IMR-90 (cell line): Measurements from ENCODE around the gene KCNJ2. TPM values are rescaled to one million over a fixed set of nuclear protein-coding genes. Genes with fewer than 3 reads are reported as not detected.

Experiments used
- ATAC-seq: fragments of 200-7000 bp; cut with Tn5 transposase; 2 replicates; pipeline ENCODE4 v1.9.1; 2020; ENCODE audit warnings: low read depth, mild to moderate bottlenecking, moderate library complexity
- BruUV-seq: library from RNA; stranded (reverse); fragments of 400-500 nt; replicated peaks from 2 replicates; lab custom pipeline; 2021; lab: Mats Ljungman, UMichigan
- CTCF ChIA-PET: fragments of 300-600 bp; formaldehyde crosslinking; extraction: SDS; loops from one replicate; lab custom pipeline; 2021; ENCODE audit warnings: antibody characterized with exemption; lab: Yijun Ruan, JAX
- POLR2A ChIA-PET: fragments of 300-600 bp; sonication (Branson Sonifier 250); formaldehyde crosslinking; loops from one replicate; lab custom pipeline; 2022; ENCODE audit warnings: antibody characterized with exemption; ENCODE audit not compliant: unreplicated experiment; lab: Charles Lee
- DNase-seq: peaks from one replicate; pipeline ENCODE4 v3.0.0; 2013
- H2AFZ ChIP-seq: replicated peaks from 2 replicates; pipeline ENCODE3; 2013; ENCODE audit warnings: low read length, mild to moderate bottlenecking; ENCODE audit not compliant: poor library complexity
- H2AK5ac ChIP-seq: 2 replicates; pipeline ENCODE4 v1.6.1; 2013; ENCODE audit warnings: low read depth, low read length, inconsistent platforms
- H2AK9ac ChIP-seq: replicated peaks from 2 replicates; pipeline ENCODE3; 2013; ENCODE audit warnings: mild to moderate bottlenecking, low read depth, low read length, moderate library complexity; ENCODE audit not compliant: poor library complexity
- H2BK120ac ChIP-seq: 2 replicates; pipeline ENCODE4 v1.6.1; 2013; ENCODE audit warnings: low read depth, low read length, inconsistent platforms
- H2BK15ac ChIP-seq: 3 replicates; pipeline ENCODE4 v1.6.1; 2013; ENCODE audit warnings: low read depth, low read length, inconsistent platforms
- H2BK20ac ChIP-seq: 2 replicates; pipeline ENCODE4 v1.6.1; 2013; ENCODE audit warnings: low read depth, mild to moderate bottlenecking, inconsistent platforms, low read length, moderate library complexity
- H2BK5ac ChIP-seq: 2 replicates; pipeline ENCODE4 v1.6.1; 2013; ENCODE audit warnings: mild to moderate bottlenecking, low read depth, low read length, inconsistent platforms; ENCODE audit not compliant: poor library complexity, severe bottlenecking
- H3K14ac ChIP-seq: replicated peaks from 2 replicates; pipeline ENCODE4 v1.6.1; 2013; ENCODE audit warnings: low read depth, low read length, inconsistent platforms
- H3K18ac ChIP-seq: 2 replicates; pipeline ENCODE4 v1.6.1; 2013; ENCODE audit warnings: low read depth, low read length, control low read depth
- H3K23ac ChIP-seq: 2 replicates; pipeline ENCODE4 v1.6.1; 2013; ENCODE audit warnings: low read depth, low read length, inconsistent platforms
- H3K27ac ChIP-seq: 2 replicates; pipeline ENCODE4 v1.5.1; 2013; ENCODE audit warnings: mild to moderate bottlenecking, control low read depth, low read length; ENCODE audit not compliant: insufficient read depth
- H3K27me3 ChIP-seq: 2 replicates; pipeline ENCODE4 v1.6.1; 2013; ENCODE audit warnings: low read length; ENCODE audit not compliant: control insufficient read depth, insufficient read depth
- H3K36me3 ChIP-seq: 2 replicates; pipeline ENCODE4 v1.6.1; 2013; ENCODE audit warnings: low read length, mixed read lengths; ENCODE audit not compliant: control insufficient read depth, insufficient read depth
- H3K4ac ChIP-seq: 2 replicates; pipeline ENCODE4 v1.6.1; 2013; ENCODE audit warnings: low read depth, low read length, inconsistent platforms
- H3K4me1 ChIP-seq: 2 replicates; pipeline ENCODE4 v1.6.1; 2013; ENCODE audit warnings: low read length, mixed read lengths; ENCODE audit not compliant: control insufficient read depth, insufficient read depth
- H3K4me2 ChIP-seq: 2 replicates; pipeline ENCODE4 v1.6.1; 2013; ENCODE audit warnings: low read depth, mild to moderate bottlenecking, control low read depth, low read length, moderate library complexity
- H3K4me3 ChIP-seq: 2 replicates; pipeline ENCODE4 v1.5.1; 2013; ENCODE audit warnings: low read depth, mild to moderate bottlenecking, control low read depth, low read length, moderate library complexity; ENCODE audit not compliant: insufficient read depth
- H3K56ac ChIP-seq: 2 replicates; pipeline ENCODE4 v1.6.1; 2013; ENCODE audit warnings: low read length, inconsistent platforms; ENCODE audit not compliant: insufficient read depth; ENCODE audit errors: extremely low read depth
- H3K79me1 ChIP-seq, 2 experiments: 2 replicates each; pipeline ENCODE4 v1.6.1; 2013; ENCODE audit warnings: low read length in 2 of 2, inconsistent platforms in 1 of 2, low read depth in 1 of 2
- H3K9ac ChIP-seq: 2 replicates; pipeline ENCODE4 v1.6.1; 2013; ENCODE audit warnings: low read depth, low read length, control low read depth
- H3K9me1 ChIP-seq: 2 replicates; pipeline ENCODE4 v1.6.1; 2013; ENCODE audit warnings: low read length, inconsistent platforms; ENCODE audit not compliant: insufficient read depth
- H3K9me3 ChIP-seq: 2 replicates; pipeline ENCODE4 v1.6.1; 2013; ENCODE audit warnings: low read length; ENCODE audit not compliant: control insufficient read depth, insufficient read depth
- H4K20me1 ChIP-seq: 2 replicates; pipeline ENCODE4 v1.6.1; 2013; ENCODE audit warnings: low read length, inconsistent platforms; ENCODE audit not compliant: insufficient read depth
- H4K5ac ChIP-seq: 2 replicates; pipeline ENCODE4 v1.6.1; 2013; ENCODE audit warnings: mild to moderate bottlenecking, low read depth, low read length, control low read depth
- H4K8ac ChIP-seq, 2 experiments: 2 replicates each; pipeline ENCODE4 v1.6.1; 2013; ENCODE audit warnings: low read depth in 2 of 2, low read length in 2 of 2, control low read depth in 1 of 2, inconsistent platforms in 1 of 2
- H4K91ac ChIP-seq: 2 replicates; pipeline ENCODE4 v1.6.1; 2013; ENCODE audit warnings: low read depth, low read length, inconsistent platforms; ENCODE audit not compliant: insufficient read depth
- BHLHE40 ChIP-seq: fragments of 150-350 bp; IDR thresholded peaks from 2 replicates; pipeline ENCODE4 v1.6.1; 2016; ENCODE audit warnings: mild to moderate bottlenecking, low read depth, low read length
- CEBPB ChIP-seq: IDR thresholded peaks from 2 replicates; pipeline ENCODE4 v1.6.1; 2012; ENCODE audit warnings: low read depth, low read length, improper control_type of control experiment
- CHD1 ChIP-seq: IDR thresholded peaks from 2 replicates; pipeline ENCODE4 v1.6.1; 2012; ENCODE audit warnings: low read depth, low read length, improper control_type of control experiment
- FOS ChIP-seq: fragments of 150-350 bp; IDR thresholded peaks from 2 replicates; pipeline ENCODE4 v1.6.1; 2016; ENCODE audit warnings: low read depth, low read length
- MAFK ChIP-seq: IDR thresholded peaks from 2 replicates; pipeline ENCODE4 v1.6.1; 2012; ENCODE audit warnings: low read depth, low read length, improper control_type of control experiment
- MAZ ChIP-seq: IDR thresholded peaks from 2 replicates; pipeline ENCODE4 v1.6.1; 2012; ENCODE audit warnings: low read depth, mild to moderate bottlenecking, low read length, improper control_type of control experiment, moderate library complexity, borderline replicate concordance
- MXI1 ChIP-seq: IDR thresholded peaks from 2 replicates; pipeline ENCODE4 v1.6.1; 2012; ENCODE audit warnings: low read depth, mild to moderate bottlenecking, low read length, moderate library complexity, borderline replicate concordance
- NFE2L2 ChIP-seq: fragments of 150-350 bp; IDR thresholded peaks from 2 replicates; pipeline ENCODE4 v1.6.1; 2016; ENCODE audit warnings: low read depth, mild to moderate bottlenecking, low read length
- POLR2A ChIP-seq: IDR thresholded peaks from 2 replicates; pipeline ENCODE4 v1.6.1; 2012; ENCODE audit warnings: mild to moderate bottlenecking, low read depth, low read length
- RAD21 ChIP-seq: IDR thresholded peaks from 2 replicates; pipeline ENCODE4 v1.6.1; 2012; ENCODE audit warnings: low read length, improper control_type of control experiment
- RCOR1 ChIP-seq: IDR thresholded peaks from 2 replicates; pipeline ENCODE4 v1.6.1; 2012; ENCODE audit warnings: mild to moderate bottlenecking, low read length, improper control_type of control experiment; ENCODE audit not compliant: insufficient replicate concordance
- SMC3 ChIP-seq: fragments of 150-350 bp; IDR thresholded peaks from 2 replicates; pipeline ENCODE4 v1.6.1; 2016; ENCODE audit warnings: low read depth, mild to moderate bottlenecking, antibody characterized with exemption, low read length, moderate library complexity
- WGBS, 2 experiments: methylation state at CpG; one replicate each; pipeline versions ENCODE4 v1.1.5 to v1.1.7; 2013; ENCODE audit warnings: missing lambda C conversion rate in 2 of 2; ENCODE audit not compliant: insufficient read length in 1 of 2; ENCODE audit errors: extremely low coverage in 2 of 2; 5-methylcytosine and 5-hydroxymethylcytosine counted together
- dilution Hi-C: fragments of 300-500 bp; cut with HindIII; formaldehyde crosslinking; loops from one replicate; pipeline ENCODE4 v1.14.3; 2018; ENCODE audit warnings: low sequenced_read_pairs; ENCODE audit not compliant: unreplicated experiment
- in situ Hi-C: fragments of 300-500 bp; cut with MboI; formaldehyde crosslinking; loops from 3 replicates; pipeline ENCODE4 v1.14.3; 2019; ENCODE audit warnings: low sequenced_read_pairs, inconsistent platforms, mixed read lengths
- intact Hi-C: fragments of 100-400 bp; cut with micrococcal nuclease; formaldehyde crosslinking; loops from 2 replicates; pipeline ENCODE4 v1.10.0; 2022
- polyA plus RNA-seq, 3 experiments: library from polyadenylated mRNA; depleted of rRNA; stranded (reverse); fragments of >200 nt; gene quantifications; 2 replicates each; pipeline ENCODE4 v1.2.3, GENCODE V29; 2012; ENCODE audit warnings: low replicate concordance in 1 of 3
- total RNA-seq: library from RNA; depleted of rRNA; stranded (reverse); fragments of >200 nt; gene quantifications from 2 replicates; pipeline ENCODE4 v1.2.3, GENCODE V29; 2012
- TF ChIP-seq, protein P1 (sequence below): conservative IDR thresholded peaks from 2 replicates; pipeline ENCODE4 v1.5.1; 2012; ENCODE audit warnings: mild to moderate bottlenecking, low read depth, low read length, improper control_type of control experiment
- TF ChIP-seq, protein P2 (sequence below): fragments of 150-350 bp; IDR thresholded peaks from 2 replicates; pipeline ENCODE4 v1.6.1; 2017; ENCODE audit warnings: mild to moderate bottlenecking, antibody characterized with exemption, low read length, low read depth
- TF ChIP-seq, protein P3 (sequence below): fragments of 150-350 bp; IDR thresholded peaks from 2 replicates; pipeline ENCODE4 v1.6.1; 2016; ENCODE audit warnings: low read depth, mild to moderate bottlenecking, low read length, moderate library complexity, borderline replicate concordance

The KCNJ2 gene
- total and polyA plus RNA-seq, 2 of the 4 experiments (the other 2 are of a cell fraction), result 0.55 to 8.6 TPM

DNA sequence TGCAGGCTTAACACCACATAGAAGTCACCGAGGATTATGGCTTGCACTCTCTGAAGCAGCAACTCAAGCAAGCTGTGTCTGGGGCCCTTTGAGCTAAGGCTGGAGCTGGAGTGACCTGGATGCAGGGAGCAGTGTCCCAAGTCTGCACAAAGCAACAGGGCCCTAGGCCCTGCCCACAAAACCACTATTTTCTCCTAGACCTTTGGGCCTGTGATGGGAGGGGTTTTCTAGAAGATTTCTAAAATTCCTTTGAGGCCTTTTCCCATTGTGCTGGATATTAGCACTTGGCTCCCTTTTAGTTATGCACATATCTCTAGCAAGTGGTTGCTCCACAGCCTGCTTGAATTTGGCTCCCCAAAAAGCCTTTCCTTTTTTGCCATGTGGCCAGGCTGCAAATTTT, 49.8 kb upstream of the KCNJ2 start:
- ATAC-seq, result no peak
- no peak overlapping the region for H3K14ac ChIP-seq
- H3K4me1 ChIP-seq, result no peaks in the 10 kb centered on the region
- no CpG with 5 or more reads among the region's 1 CpG for WGBS, 2 experiments
- no peaks in the 10 kb centered on the region for H3K36me3 ChIP-seq
- H2AK5ac ChIP-seq, result no peak overlapping the region
- no peak overlapping the region for H2BK5ac ChIP-seq
- no peak overlapping the region for H3K4me2 ChIP-seq
- H4K8ac ChIP-seq, result no peak overlapping the region
- no peaks in the 10 kb centered on the region for H3K9me1 ChIP-seq
- H3K23ac ChIP-seq, result no peak overlapping the region
- H3K18ac ChIP-seq, result no peak overlapping the region
- CTCF ChIA-PET, result no interaction called here
- H3K27me3 ChIP-seq, result no peaks in the 10 kb centered on the region
- H3K9me3 ChIP-seq, result no peaks in the 10 kb centered on the region
- dilution Hi-C loops (no loop called here), in situ Hi-C loops (no loop called here), intact Hi-C loops (no loop called here)
- no peak overlapping the region for H2AK9ac ChIP-seq
- no peak overlapping the region for H3K27ac ChIP-seq
- H2BK20ac ChIP-seq, result no peak overlapping the region
- no peak overlapping the region for H4K5ac ChIP-seq
- H3K79me1 ChIP-seq, result no peaks in the 10 kb centered on the region
- TF ChIP-seq POLR2A (no peak), BHLHE40 (no peak), RAD21 (no peak), CEBPB (no peak), FOS (no peak), SMC3 (no peak), MXI1 (no peak), MAFK (no peak), RCOR1 (no peak), MAZ (no peak), NFE2L2 (no peak), CHD1 (no peak)
- TF ChIP-seq, protein P1, sequence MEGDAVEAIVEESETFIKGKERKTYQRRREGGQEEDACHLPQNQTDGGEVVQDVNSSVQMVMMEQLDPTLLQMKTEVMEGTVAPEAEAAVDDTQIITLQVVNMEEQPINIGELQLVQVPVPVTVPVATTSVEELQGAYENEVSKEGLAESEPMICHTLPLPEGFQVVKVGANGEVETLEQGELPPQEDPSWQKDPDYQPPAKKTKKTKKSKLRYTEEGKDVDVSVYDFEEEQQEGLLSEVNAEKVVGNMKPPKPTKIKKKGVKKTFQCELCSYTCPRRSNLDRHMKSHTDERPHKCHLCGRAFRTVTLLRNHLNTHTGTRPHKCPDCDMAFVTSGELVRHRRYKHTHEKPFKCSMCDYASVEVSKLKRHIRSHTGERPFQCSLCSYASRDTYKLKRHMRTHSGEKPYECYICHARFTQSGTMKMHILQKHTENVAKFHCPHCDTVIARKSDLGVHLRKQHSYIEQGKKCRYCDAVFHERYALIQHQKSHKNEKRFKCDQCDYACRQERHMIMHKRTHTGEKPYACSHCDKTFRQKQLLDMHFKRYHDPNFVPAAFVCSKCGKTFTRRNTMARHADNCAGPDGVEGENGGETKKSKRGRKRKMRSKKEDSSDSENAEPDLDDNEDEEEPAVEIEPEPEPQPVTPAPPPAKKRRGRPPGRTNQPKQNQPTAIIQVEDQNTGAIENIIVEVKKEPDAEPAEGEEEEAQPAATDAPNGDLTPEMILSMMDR, result no peak
- TF ChIP-seq, protein P2, sequence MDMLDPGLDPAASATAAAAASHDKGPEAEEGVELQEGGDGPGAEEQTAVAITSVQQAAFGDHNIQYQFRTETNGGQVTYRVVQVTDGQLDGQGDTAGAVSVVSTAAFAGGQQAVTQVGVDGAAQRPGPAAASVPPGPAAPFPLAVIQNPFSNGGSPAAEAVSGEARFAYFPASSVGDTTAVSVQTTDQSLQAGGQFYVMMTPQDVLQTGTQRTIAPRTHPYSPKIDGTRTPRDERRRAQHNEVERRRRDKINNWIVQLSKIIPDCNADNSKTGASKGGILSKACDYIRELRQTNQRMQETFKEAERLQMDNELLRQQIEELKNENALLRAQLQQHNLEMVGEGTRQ, result no peak
- TF ChIP-seq, protein P3, sequence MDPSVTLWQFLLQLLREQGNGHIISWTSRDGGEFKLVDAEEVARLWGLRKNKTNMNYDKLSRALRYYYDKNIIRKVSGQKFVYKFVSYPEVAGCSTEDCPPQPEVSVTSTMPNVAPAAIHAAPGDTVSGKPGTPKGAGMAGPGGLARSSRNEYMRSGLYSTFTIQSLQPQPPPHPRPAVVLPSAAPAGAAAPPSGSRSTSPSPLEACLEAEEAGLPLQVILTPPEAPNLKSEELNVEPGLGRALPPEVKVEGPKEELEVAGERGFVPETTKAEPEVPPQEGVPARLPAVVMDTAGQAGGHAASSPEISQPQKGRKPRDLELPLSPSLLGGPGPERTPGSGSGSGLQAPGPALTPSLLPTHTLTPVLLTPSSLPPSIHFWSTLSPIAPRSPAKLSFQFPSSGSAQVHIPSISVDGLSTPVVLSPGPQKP, result no peak
- no peak overlapping the region for H3K4ac ChIP-seq
- no peak overlapping the region for H2AFZ ChIP-seq
- H2BK15ac ChIP-seq, result no peak overlapping the region
- no peak overlapping the region for H4K91ac ChIP-seq
- no peak overlapping the region for H3K9ac ChIP-seq
- H3K56ac ChIP-seq, result no peak overlapping the region
- POLR2A ChIA-PET, result no interaction called here
- no peak overlapping the region for H3K4me3 ChIP-seq
- H2BK120ac ChIP-seq, result no peak overlapping the region
- H4K20me1 ChIP-seq, result no peaks in the 10 kb centered on the region
- DNase-seq, result no peak
- no TSS peak for BruUV-seq
